SH-SY5Y (cell line): ENCODE results near the gene GOLGA8B.

Source experiments
- GATA2 ChIP-seq: IDR thresholded peaks from 2 replicates; pipeline ENCODE4 v1.6.1; 2011; ENCODE audit warnings: mild to moderate bottlenecking, low read depth, low read length
- GATA3 ChIP-seq: IDR thresholded peaks from 2 replicates; pipeline ENCODE4 v1.6.1; 2011; ENCODE audit warnings: low read depth, mild to moderate bottlenecking, low read length, moderate library complexity

Gene GOLGA8B

DNA sequence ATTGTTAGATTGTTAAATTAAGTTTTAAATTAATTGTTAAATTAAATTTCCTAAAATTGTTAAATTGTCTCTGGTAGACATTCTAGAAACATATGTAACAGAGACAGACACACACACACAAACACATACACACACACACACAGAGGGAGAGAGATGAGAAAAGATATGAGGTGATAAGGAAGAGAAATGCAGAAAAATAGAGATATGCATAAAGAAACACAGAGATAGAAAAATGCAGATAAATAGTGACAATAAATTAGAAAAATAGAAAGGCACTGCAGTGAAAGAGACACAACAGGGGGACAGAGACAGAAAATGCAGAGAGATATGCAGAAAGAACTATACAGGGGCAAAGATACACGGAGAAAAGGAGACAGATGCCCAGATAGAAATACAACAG, 25.1 kb upstream of the GOLGA8B start:
- peak; percentile 92 for TF ChIP-seq GATA3
- TF ChIP-seq GATA2: peak; percentile 44

DNA sequence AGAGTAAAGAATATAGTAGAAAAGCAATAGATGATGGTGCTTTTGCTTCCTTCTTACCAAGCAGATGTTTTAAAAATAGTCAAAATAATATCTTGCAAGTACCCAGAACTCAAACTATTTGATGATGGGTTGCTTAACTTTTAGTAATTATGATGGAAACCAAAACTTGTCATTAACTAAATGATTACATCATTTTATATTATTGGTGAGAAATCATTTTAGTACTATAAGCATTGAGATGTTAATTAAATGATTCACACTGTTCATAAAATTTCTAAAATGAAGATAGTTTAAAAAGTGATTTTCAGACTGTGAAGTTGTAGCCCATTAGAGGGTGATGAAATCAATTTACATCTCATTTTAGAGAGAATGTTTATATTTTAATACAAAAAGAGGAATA, 24.4 kb upstream of the GOLGA8B start:
- no peak for TF ChIP-seq GATA2
- no peak for TF ChIP-seq GATA3

DNA sequence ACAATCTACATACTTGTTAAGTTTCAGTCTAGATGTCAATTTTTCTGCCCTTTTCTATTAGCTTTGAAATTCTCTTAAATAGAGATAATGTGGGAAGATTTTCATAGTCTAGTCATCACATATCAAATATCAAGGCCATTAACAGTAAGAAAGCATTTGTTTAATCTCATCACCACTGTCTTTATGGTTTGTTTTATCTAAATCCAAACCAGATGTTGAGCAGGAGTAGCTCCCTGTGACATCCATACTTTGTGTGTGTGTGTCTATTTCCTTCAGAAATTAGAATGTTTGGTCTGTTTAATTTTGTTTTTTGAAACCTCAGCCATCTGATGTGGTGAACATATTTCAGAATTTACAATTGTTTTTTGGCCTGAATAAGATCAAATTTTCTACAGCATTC, 23.1 kb upstream of the GOLGA8B start:
- TF ChIP-seq GATA3: peak; percentile 53; the same call in 1 of the 2 replicates
- TF ChIP-seq GATA2: peak; percentile 39; the same call in 1 of the 2 replicates

DNA sequence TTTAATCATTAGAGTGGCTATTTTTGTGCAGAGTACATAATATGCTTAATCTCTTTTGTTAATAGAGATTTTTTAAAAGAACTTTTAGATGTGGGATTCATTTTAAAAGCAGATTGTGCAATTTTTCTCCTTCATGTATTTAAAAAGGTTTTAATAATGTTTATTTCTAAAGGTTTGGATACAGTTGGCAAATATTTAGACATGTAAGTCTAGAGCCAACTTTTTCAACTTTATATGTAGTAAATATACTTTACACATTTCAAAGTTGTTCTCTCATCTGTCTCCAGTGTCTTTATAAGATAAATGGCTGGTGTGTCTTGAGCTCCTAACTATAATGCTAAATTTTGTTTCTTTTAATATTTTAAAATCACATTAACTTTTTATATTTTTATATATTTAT, 22.7 kb upstream of the GOLGA8B start:
- TF ChIP-seq GATA2: no peak
- TF ChIP-seq GATA3: no peak

DNA sequence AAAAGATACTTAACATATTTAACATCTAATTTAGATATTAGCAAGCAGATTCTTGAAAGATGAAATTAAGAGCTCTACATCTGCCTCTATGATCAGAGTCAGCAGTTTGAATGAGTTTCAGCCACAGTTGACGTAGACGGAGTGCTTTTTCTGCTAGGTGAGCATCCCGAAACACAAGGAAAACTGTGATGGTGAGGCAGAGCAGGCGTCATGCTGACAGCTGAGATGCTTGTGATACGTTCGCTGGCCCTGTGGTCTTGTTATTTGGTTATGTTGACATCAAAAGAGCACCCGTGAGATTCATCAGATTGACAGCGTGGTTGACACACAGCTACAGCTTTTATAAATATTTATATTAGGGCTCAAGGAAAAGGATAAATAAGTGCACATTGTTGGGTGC, 19.6 kb upstream of the GOLGA8B start:
- TF ChIP-seq GATA3 (no peak), GATA2 (no peak)

DNA sequence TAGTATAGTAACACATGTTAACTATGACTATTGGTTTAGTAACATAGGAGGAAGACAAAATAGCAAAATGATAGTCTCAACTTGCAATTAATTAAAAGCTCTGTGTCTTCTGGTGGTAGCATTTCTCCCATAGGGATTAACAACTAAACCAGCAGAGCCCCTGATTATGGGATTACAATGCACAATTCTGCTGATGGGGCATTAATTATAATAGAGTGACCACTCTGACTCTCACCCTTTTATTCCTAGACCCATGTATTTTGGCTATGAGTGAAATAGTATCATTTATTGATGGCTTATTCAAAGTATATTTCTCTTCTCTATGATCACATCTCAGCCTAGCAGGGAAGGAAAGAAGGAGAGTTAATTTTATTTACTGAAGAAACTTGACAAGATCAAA, 17.5 kb upstream of the GOLGA8B start:
- no peak for TF ChIP-seq GATA2
- TF ChIP-seq GATA3: no peak

DNA sequence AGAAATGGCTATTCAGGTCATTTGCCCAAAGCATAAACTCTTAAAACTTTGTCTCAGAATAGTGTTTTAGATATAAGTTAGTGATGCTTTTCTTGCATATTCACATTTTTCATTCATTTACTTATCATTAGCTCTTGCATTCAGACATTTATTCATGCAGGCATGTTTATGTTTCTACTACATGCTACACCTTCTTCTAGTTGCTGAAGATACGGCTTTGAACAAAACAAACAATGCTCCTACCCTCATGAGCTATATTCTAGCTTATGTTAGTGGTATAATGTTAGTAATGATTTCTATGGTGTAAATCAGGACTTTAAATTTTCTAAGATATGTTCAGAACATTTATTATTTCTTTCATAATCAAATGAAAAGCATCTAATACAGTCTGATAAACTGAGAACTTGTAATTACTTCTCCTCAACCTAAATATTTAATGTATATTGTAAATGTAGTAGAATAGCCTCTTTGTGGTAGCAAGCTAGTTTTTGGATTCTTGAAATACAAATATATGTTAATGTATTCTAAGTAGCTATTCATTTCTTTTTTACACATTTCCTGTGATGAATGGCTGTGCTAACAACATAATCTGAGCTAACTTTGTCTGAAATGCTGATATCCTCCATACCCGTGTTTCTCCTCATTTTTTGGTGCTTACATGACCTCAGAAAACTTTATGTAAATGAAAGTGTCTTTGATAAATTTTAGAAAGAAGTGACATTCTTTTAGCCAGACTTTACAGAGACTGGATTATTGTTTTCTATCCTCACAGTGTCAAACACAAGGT, 15.5 kb upstream of the GOLGA8B start:
- TF ChIP-seq GATA2 (no peak), GATA3 (no peak)

DNA sequence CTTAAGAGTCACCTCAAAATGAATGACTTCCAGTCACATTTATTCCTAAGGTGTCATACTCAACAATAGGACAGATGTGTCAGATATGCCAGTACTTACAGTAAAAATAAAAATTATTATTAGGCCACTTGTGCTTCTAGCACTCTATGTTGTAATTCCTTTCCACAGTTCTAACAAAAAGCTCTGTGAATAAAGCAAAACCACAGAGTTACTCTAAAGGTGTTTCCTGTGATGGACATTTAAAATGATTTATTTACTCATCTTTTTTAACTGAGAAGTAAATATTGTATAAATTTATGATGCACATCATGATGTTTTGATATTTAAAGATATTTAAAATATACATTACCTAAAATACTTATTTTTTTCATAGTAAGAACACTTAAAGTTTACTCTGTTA, 13.9 kb upstream of the GOLGA8B start:
- TF ChIP-seq GATA2 (no peak), GATA3 (no peak)

DNA sequence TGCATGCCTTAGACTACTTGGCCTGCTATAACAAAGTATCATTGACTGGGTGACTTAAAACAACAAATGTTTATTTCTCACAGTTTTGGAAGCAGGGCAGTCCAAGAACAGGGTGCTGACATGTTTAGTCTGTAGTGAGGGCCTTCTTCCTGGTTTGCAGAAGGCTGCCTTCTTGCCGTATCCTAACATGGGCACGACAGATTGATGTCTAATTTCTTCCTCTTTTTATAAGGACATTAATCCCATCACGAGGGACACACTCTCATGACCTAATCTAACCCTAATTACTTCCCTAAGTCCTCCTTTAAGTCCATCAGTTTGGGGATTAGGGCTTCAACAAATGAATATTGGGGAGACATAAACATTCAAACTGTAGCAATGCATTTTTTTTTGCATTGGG, 10.9 kb upstream of the GOLGA8B start:
- TF ChIP-seq GATA2: no peak
- TF ChIP-seq GATA3: no peak

DNA sequence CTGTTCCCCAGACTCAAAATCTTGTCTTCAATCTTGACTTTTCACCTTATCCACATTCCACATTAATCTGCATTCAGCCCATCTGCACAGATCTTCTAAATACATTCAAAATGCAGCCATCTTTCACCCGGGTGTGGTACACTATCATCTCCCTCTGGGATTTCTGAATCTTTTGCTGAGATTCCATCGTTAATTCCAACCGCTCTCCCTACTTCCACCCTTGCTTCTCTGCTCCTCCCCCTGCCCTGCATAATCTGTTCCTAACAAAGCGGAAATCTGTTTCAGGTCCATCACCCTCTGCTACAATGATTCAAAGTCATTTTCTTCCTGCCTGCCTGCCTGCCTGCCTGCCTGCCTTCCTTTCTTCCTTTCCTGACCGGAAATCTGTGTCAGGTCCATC, 7.9 kb upstream of the GOLGA8B start:
- no peak for TF ChIP-seq GATA2
- no peak for TF ChIP-seq GATA3

DNA sequence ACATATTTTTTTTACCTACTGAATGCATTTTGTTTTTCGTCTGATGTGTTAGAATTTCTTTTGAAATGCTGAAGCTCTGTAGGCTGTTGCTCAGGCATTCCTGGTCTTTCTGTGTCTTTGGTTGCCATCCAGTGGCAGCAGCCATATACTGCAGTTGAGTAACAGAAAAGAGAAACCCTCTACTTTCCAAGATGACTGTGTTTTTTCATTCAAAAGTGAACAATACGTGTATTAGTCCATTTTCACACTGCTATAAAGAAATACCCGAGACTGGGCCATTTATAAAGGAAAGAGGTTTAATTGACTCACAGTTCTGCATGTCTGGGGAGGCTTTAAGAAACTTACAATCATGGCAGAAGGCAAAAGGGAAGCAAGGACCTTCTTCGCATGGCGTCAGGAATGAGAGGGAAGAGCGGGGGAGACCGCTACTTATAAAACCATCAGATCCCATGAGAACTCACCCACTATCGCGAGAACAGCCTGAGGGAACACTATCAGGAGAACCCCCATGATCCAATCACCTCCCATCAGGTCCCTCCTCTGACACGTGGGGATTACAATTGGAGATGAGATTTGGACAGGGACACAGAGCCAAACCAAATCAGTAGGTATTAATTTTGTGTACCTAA, 4.7 kb upstream of the GOLGA8B start:
- TF ChIP-seq GATA2 (no peak), GATA3 (no peak)

DNA sequence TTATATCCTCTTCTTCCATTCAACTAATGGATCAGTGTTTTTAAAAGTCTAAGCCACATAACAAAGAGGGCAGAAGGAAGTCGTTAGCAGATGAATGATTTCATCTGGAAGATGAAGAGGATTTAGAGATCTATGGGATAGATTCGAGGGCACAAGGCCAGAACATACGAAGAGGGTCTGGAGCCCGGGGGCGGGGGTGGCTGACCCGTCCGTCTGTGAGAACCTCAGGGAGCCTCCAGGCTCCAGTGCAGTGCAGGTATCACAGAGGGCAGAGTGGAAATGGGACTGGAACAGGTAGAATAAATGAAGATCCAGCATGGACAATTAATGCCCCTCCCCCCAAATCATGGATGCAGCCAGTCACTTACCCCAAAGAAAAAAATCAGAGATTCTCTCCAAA, 1.5 kb upstream of the GOLGA8B start:
- TF ChIP-seq GATA2 (no peak), GATA3 (no peak)

DNA sequence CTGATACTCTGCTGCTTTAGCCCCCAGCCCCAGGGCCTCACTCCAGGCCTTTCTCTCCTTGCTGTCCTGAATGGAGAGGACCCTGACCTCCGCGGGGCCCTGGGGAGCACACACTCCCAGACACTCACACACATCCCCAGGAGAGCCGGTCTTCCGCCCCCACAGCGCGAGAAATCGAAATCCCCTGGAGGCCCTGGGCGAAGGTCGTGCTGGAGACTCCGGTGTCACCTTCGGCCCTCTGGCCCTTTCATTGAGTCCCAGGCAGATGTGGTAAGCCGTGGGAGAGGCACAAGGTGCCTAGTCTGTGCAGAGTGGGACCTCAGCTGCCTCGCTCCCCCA, 848 bp upstream of the GOLGA8B start:
- no peak for TF ChIP-seq GATA2

DNA sequence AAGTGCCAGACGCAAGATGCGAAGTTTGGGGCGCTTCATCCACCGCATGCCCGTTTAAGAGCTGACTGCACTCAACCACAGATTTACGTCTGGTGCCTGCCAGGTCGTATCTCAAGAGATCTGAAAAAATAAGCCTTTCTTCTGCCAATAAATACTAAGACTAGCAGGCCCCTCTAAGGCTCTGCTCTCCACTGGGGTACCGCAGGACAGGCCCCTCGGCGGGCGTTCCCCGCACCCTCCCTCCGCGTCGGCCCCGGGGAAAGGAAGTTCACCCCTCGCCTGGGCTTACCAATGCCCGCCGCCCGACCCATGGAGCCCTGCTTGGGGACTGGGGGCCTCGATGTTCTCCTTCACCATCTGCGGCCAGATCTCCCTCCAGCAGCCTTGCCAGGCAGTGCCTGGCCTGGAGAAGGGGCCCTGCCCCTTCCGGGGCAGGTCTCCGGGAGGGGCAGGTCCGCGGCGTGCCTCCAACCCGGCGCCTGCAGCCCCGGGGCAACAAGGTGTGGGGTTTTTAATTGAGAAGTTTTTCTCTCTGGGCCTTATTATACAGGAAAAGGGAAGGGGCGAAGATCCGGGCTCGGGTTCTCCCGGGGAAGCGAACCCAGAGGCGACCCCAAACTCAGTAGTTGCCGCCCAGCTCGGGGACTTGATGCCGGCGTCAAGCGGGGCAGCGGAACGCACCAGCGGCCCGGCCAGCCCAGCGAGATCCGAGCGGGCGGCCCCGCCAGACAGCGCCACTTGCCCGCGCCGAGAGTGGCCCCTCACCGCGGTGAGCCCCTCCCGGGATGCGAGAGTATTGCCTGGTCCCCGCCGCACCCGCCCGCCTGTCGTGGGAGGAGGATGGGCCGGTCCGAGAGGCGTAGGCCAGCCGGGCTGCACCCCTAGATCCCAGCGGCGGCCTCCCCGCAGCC, 735 bp downstream of the GOLGA8B start:
- peak; percentile 29; the same call in 1 of the 2 replicates for TF ChIP-seq GATA2
- TF ChIP-seq GATA3: no peak

DNA sequence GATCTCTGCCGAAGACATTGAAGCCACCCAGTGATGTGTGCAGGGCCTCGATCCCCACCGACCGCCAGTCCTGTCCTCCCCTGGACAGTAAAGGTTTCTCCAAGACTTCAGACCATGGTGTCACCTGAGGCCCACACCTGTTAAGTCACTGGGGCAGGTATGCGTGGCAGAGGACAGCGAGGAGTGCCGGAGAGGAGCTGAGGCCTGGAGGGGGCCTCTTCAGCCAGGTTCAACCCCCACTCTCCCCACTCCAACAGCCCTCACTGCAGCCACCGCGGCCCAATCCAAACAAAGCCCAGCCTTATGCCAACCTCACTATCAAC, 2.4 kb downstream of the GOLGA8B start:
- TF ChIP-seq GATA2: no peak
- no peak for TF ChIP-seq GATA3
